ENCODE measurements around the gene OXSR1.

GRCh38 chr3:38224357-38224756 is 59.0 kb downstream of the OXSR1 start:
- TF ChIP-seq CTCF (IDR thresholded peaks at IDR 0.05; ENCODE audit: low read depth, low read length) = no peak
- no peak for TF ChIP-seq EZH2phosphoT487 (IDR thresholded peaks at IDR 0.05; ENCODE audit: low read depth)
